Measurements from ENCODE around the gene PTX4.

The PTX4 gene

GRCh38 chr16:1488619-1489018 lies at the start of gene PTX4:
Gene PTX4 (minus strand): TSS chr16:1488944. CDS start chr16:1488909, 35 bp downstream.
- no peak for DNase-seq

- peak; percentile 45 for DNase-seq
Measured at GRCh38 chr16:1537763-1538289, 49.1 kb upstream of the PTX4 start.

GRCh38 chr16:1537138-1537577 lies 48.4 kb upstream of the PTX4 start:
- DNase-seq, result no peak

DNA sequence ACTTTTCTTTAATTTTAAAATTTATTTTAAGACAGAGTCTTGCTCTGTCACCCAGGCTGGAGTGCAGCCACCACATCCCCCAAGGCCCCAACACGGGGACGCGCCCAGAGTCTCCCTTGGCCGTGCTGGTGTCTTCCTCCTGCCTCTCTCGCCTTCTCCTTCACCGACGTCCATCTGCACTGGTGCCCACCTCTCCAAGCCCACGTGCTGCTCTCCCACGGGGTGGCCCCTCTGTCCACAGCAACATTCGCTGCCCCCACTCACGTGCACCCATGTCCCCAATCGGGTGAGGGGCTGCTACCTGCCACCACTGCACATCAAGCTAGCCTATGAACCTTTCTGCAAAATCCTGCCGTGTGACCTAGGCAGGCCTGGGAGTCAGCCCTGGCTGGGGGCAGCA lies 47.9 kb upstream of the PTX4 start:
- no peak for DNase-seq

DNA sequence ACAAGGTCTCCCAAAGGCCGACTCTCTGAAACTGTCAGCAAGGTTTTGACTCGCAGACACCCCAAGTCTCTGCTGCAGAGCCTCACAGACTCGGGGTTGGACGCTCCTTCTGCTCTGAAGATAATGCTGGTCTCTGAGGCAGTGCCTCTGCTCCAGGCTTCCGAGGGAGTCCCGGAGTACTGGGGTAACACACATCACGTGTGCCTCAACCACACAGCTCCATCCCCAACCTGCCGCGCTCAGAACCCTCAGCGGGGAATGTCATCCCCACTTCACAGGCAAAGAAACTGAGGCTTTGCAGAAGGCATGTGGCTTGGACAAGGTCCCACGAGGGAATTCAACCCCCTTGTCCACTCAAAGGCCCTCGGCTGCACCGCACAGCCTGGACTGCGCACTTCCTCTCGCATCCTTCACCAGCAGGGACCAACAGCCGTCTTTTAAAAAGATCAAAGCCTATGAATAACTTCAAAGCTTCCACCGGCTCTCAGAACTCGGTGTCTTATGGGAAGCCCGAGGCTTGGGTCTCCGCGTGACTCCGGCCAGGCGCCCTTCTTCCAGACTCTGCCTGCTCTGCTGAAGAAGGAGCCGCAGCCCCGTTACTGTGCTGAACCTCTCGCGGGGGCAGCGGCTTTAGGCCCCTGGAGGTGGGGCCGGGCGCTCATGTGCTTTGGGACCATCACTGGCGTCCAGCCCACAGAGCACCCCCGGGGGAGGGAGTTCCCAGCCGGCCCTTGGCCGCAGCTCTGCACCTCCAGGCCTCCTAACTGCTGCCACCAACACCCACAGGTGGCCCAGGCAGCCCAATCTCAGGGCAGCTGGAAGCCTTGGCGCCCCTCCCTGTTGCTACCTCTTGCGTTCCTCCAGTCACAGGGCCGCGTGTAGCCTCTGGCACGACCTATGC lies 46.9 kb upstream of the PTX4 start:
- DNase-seq, result peak; percentile 36

- peak; percentile 35 for DNase-seq
Measured at GRCh38 chr16:1534021-1535020, 45.6 kb upstream of the PTX4 start.

GRCh38 chr16:1533443-1533951 lies 44.8 kb upstream of the PTX4 start, which contains the start of gene TMEM204:
Gene TMEM204 (plus strand): TSS chr16:1533666. CDS start chr16:1534276, 610 bp downstream.
- DNase-seq, result peak; percentile 32

DNA sequence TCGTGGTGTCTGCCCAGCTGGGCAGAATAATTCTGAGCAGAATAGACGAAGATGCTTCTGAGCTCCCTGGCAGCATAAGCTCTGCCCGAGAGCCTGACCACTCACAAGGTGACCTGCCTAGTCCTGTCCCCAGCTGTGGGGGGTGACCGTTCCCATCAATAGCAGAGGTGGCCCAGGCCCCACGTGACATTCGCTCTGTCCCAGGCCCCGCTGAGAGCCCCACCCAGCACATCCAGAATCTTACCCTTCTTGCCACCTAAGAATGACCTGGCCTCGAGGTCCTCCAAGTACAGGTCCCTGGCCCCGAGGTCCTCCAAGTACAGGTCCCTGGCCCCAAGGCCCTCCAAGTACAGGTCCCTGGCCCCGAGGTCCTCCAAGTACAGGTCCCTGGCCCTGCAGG lies 44.0 kb upstream of the PTX4 start:
- DNase-seq, result no peak

DNA sequence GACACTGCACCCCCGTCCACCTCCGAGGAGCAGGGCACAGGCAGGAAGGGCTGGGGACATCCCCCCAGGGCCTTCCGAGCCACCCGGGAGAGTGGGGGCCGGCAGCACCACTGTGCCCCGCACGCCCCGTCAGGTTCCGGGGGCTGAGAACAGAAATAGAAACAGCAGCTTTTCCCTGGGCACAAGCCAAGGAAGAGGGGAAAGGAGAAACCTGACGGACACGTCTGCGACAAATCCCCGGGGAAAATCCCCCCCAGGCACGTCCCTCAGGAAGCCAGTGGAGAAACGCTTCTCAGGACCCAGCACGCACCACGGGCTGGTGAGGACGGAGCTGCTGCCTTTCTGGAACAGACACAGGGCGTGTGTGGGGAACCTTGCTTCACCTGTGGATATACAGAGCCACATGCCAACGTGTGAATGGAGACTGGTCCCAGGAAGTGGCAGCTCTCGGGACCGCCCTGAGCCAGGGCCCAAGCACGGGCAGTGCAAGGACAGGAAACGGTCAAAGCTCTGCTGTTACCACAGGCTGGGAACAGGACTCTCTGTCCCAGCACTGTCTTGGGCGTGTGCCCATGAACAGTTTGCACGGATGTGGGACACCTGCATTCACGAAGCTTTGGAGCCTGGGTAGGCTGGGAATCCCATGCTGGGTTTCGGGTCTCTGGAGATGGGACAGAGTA lies 43.5 kb upstream of the PTX4 start:
- DNase-seq, result no peak

DNA sequence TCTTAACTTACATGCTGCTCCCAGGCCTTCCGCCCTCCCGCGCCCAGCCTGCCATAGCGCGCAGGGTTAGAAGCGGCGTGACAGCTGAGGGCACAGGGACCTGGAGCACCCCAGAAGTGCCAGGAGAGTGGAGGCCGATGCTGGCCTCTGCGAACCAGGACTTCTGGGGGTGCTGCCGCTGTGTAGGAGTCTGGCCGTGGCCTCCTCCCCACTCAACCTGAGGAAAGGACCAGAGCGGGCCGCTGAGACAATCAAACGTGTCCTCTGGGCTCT lies 42.8 kb upstream of the PTX4 start:
- no peak for DNase-seq

GRCh38 chr16:1530883-1531637 lies 42.3 kb upstream of the PTX4 start:
- DNase-seq, result no peak

DNA sequence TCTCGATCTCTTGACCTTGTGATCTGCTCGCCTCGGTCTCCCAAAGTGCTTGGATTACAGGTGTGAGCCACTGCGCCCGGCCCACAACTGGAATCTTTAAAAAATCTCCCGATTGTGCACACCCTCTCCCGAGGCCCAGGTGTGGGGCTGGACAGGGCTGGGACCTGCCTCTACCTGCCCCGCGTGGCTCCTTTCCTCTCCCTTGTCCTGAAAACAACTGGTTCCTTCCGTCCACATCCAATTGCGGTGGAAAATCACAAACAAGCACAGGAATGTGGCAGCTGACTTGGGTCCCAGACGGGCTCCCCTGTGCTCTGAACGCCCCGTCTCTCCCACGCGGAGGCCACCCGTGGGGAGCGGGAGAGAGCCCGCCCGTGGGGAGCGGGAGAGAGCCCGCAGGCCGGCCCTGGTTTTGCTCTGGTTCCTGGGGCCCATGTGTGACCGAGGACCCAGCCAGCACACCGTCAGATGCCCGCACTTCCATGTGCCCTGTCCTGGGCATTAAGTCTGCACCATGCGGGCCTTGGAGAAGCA lies 41.7 kb upstream of the PTX4 start:
- no peak for DNase-seq

- no peak for DNase-seq
Measured at GRCh38 chr16:1528921-1529537, 40.3 kb upstream of the PTX4 start.

DNA sequence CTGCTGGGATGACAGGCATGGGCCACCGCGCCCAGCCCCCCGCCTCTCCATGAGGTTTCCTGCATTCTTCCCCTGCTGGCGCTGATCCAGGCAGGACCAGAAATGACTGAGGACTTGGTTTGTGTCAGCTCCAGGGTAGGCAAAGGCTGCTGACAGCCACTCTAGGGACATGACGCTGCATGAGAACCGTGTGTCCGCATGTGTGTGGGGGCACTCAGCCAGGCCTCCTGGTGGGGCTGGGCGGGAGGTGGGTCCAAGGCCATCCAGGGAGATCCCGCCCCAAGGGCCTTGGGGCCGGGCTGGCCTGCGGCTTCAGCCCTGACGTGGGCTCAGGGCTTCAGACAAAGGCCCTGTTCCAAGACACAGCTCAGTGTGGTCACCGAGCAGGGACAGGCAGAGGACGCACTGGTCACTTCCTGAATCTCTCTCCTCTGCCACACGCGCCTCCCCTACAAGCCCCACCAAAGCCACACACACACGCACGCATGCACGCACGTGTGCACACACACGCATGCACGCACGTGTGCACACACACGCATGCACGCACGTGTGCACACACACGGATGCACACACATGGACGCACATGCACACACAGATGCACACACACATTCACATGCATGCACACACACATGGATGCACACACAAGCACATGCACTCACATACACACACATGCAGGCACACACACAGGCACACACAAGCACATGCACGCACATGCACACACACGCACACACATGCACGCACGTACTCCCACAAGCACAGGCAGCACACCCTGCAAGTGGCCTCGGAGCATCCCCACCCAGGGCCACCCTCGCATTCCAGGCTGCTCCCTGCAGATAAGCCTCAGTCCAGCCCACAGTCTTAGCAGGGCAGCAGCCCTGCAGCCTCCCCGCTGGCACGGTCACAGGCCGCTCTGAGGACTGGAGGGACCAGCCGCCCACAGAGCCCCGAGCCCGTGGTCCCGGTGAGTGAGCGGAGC lies 39.4 kb upstream of the PTX4 start:
- no peak for DNase-seq

- DNase-seq, result peak; percentile 21
Measured at GRCh38 chr16:1526608-1527555, 38.1 kb upstream of the PTX4 start.

GRCh38 chr16:1525871-1526607 lies 37.3 kb upstream of the PTX4 start:
- DNase-seq, result no peak

- DNase-seq, result no peak
Measured at GRCh38 chr16:1524366-1524765, 35.6 kb upstream of the PTX4 start.
